HG02884 (cell line): ENCODE results near the gene GCK.

Source experiments
- ATAC-seq: cut with Tn5 transposase; IDR thresholded peaks from one replicate; pipeline ENCODE4 v1.9.1; 2021; ENCODE audit warnings: mild to moderate bottlenecking, moderate library complexity; ENCODE audit not compliant: unreplicated experiment

GCK gene

DNA sequence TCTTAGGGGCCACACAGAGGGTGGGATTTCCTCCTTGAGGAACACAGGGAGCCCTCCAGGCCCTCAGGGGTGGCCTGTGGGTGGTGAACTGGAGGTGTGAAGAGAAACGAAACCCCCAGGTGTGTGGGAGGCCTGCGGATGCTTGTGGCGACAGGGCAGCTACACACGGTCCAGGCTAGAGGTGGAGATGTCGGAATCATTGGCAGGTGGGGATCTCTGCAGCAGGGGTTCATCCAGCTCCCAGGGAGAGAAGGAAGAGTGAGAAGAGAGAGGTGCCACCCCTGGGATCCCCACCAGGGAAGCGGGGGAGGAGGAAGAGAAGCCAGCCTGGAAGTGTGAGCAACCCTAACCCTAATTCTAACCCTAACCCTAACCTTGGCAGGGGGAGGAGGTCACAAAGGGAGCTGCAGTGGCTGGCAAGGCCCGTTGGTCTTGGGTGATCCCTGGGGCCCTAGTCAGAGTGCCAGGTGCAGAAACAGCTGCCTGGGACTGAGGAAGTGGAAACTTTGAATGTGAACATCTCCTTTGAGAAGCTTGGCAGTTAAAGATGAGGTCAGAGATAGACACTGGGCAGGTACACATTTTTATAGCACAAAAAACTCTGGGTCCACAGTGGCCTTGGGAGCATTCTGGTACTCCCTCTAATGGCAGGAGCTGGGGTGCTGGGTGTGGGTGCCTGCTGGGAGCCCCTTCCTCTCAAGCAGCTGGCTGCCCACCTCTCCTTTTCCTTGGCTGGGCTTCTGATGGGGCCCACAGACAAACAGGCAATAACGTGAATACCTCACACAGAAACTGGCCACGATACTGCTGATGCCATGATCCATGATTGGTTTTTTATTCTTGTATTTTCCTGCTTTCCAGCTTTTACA, 91.9 kb downstream of the GCK start:
- ATAC-seq: peak; percentile 62

DNA sequence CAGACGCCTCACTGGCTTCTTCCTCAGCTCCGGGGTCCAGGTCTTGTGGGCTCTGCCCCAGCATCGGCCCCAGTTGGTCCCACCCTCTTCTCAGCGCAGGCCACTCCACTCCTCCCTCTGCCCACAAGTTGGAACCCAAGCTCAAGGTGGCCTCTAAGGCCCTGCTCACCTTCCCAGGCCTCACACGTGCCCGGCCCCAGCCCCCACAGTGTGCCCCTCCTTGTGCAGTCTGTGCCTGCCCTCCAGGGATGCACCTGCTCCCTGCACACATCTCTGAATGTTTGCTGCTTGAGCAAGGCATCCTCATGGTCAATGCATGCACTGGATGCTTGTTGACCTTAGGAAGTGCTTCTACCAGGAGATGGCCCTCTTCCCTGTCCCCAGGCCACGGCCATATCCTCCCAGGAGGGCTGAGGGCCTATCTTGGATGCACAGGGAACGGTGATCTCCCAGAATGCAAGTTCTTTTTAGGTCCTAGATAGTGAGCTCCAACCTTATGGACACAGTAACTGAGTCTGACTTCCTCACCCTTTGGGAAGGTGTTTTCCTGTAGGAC, 92.8 kb downstream of the GCK start:
- no peak for ATAC-seq

DNA sequence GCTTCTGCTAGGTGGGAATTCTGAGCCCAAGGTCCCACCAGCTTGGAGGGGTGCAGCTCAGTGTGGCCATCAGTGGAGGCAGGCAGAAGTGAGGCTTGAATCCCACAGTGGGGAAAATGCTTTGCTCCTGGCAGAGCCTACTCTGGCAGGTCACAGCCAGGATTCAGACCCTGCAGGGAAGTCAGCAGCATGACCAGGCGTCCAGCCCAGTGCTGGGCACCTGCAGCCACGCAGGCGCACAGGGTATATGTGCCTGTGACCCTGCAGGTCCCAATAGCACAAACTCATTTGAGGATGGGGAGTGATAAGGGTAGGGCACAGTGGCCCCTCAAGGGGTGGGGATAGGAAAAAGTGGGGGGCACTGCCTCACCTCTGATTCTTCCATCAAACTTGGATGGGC, 93.5 kb downstream of the GCK start:
- ATAC-seq: no peak

DNA sequence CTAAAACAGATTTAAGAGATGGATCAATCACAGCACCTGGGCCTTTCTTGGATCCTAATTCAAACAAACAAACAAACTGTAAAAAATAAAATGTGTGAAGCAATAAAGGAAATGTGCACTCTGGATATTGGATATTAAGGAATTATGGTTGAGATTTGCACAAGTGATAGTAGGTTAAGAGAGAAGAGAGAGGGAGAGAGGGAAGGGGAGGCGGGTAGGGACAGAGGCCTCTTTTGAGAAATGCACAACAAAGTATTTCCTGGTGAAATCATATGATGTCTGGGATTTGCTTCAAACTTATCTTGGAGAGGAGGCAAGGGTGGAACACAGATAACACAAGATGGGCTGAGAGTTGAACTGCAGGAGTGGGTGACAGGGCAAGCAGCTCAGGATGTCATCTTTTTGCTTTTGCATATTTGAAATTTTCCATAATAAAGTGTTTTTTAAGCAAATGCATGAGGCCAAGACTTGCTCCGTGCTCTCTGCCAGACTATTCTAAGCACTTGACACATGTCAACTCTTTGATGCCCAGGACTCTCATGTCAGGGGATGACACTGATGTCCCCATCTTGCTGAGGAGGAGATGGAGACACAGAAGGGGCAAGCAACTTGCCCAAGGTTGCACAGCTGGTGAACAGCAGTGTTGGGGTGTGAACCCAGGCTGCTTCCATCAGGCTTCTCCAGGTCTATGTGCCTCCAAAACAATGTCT, 94.2 kb downstream of the GCK start:
- no peak for ATAC-seq

DNA sequence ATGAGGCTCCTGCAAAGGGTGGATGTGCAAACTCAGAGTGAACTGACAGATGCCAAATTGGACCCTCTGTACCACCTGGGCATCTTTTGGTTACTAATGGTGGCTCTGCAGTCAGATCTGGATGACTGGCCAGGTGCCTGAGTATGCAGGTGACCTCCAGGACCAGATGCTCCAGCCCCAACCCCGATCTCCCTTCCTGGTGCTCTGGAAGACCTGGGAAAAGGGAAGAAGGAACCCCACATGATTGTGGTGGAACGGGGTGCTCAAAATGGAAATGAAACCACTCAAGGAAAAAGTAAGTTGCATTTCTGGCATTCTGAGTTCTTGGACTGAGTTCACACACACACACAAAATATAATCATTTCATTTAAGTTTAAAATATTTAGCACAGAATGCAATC, 94.9 kb downstream of the GCK start:
- no peak for ATAC-seq
